ENCODE measurements around the gene APOBEC3G. TPM values are rescaled to one million over a fixed set of nuclear protein-coding genes. Genes with fewer than 3 reads are reported as not detected.

The APOBEC3G gene
- total RNA-seq, 1 donor from 2014 or later: 3.4 TPM

GRCh38 chr22:39081598-39081997 lies 4.5 kb downstream of the APOBEC3G start:
- Histone ChIP-seq H3K36me3 (ENCODE audit: control insufficient read depth, insufficient read depth, low read length) (no peaks in the 10 kb centered on the region), H3K4me3 (ENCODE audit: low read depth, low read length) (no peak overlapping the region), H3K27me3 (ENCODE audit: control insufficient read depth, insufficient read depth, low read length) (no peaks in the 10 kb centered on the region)
- DNase-seq (ENCODE audit: low read depth) (no peak), FAIRE-seq (no peak)
- TF ChIP-seq CTCF (IDR thresholded peaks at IDR 0.05; ENCODE audit: insufficient read depth, low read length, severe bottlenecking): no peak

- FAIRE-seq (no peak), DNase-seq (ENCODE audit: low read depth) (no peak)
- no peak overlapping the region for H3K4me3 ChIP-seq (ENCODE audit: low read depth, low read length)
- TF ChIP-seq CTCF (IDR thresholded peaks at IDR 0.05; ENCODE audit: insufficient read depth, low read length, severe bottlenecking): no peak
- no peaks in the 10 kb centered on the region for H3K36me3 ChIP-seq (ENCODE audit: control insufficient read depth, insufficient read depth, low read length)
- no peaks in the 10 kb centered on the region for H3K27me3 ChIP-seq (ENCODE audit: control insufficient read depth, insufficient read depth, low read length)
Observed at GRCh38 chr22:39083212-39084165, 6.4 kb downstream of the APOBEC3G start.

- FAIRE-seq (no peak), DNase-seq (ENCODE audit: low read depth) (no peak)
- Histone ChIP-seq H3K36me3 (ENCODE audit: control insufficient read depth, insufficient read depth, low read length) (no peaks in the 10 kb centered on the region), H3K27me3 (ENCODE audit: control insufficient read depth, insufficient read depth, low read length) (no peaks in the 10 kb centered on the region), H3K4me3 (ENCODE audit: low read depth, low read length) (no peak overlapping the region)
- no peak for TF ChIP-seq CTCF (IDR thresholded peaks at IDR 0.05; ENCODE audit: insufficient read depth, low read length, severe bottlenecking)
Observed at GRCh38 chr22:39084666-39085065, 7.6 kb downstream of the APOBEC3G start.

GRCh38 chr22:39087098-39087497 lies 10.0 kb downstream of the APOBEC3G start:
- Histone ChIP-seq H3K36me3 (ENCODE audit: control insufficient read depth, insufficient read depth, low read length) (no peaks in the 10 kb centered on the region), H3K4me3 (ENCODE audit: low read depth, low read length) (no peak overlapping the region), H3K27me3 (ENCODE audit: control insufficient read depth, insufficient read depth, low read length) (no peaks in the 10 kb centered on the region)
- FAIRE-seq (no peak), DNase-seq (ENCODE audit: low read depth) (no peak)
- TF ChIP-seq CTCF (IDR thresholded peaks at IDR 0.05; ENCODE audit: insufficient read depth, low read length, severe bottlenecking): no peak

- no peak for TF ChIP-seq CTCF (IDR thresholded peaks at IDR 0.05; ENCODE audit: insufficient read depth, low read length, severe bottlenecking)
- FAIRE-seq: peak; percentile 75
Observed at GRCh38 chr22:39087881-39088684, 11.0 kb downstream of the APOBEC3G start.

More at GRCh38 chr22:39087881-39088684, 11.0 kb downstream of the APOBEC3G start:
- Histone ChIP-seq H3K27me3 (ENCODE audit: control insufficient read depth, insufficient read depth, low read length) (no peaks in the 10 kb centered on the region), H3K4me3 (ENCODE audit: low read depth, low read length) (no peak overlapping the region), H3K36me3 (ENCODE audit: control insufficient read depth, insufficient read depth, low read length) (no peaks in the 10 kb centered on the region)
- DNase-seq (ENCODE audit: low read depth): no peak
